ENCODE results near the gene ZNF611. TPM values are rescaled to one million over a fixed set of nuclear protein-coding genes. Genes with fewer than 3 reads are reported as not detected.
"Not testable (repeated sequence)": the region's sequence is repeated elsewhere in the genome, so short reads cannot be mapped to it uniquely, and the experiment has no call there.

The ZNF611 gene
- total RNA-seq (ENCODE audit: low replicate concordance) = 12.5 and 19.9 TPM in 2 replicates

DNA sequence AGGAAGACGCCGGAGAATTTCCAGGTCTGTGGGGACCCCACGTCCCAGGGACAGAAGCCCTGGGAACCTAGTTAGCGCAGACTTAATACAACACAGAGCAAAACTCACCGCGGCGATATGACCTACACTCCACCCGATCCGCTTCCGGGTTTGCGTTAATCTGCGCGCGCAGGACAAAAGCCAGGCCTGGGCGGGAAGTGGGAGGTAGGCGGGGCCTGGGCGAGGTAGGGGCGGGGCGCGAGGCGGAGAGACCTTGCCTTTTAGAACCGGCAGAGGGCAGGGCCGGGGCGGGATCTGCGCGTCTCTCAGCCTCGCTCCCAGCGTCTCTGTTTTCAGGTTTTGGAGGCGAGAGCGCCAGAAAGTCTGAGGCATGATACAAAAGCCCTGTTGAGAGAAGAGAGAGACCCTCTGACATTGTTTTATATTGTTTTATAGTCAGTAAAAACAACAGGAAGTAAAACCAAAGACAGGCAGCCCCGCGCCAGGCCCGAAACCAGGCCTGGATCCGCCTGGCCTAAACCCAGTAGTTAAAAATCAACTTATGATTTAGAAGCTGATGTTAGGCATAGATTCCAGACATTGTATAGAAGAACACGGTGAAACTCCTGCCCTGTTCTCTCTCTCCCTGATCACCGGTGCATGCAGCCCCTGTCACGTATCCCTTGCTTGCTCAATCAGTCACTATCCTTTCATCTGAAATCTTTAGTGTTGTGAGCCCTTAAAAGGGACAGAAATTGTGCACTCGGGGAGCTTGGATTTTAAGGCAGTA lies at the start of gene ZNF611:
Gene ZNF611 (minus strand): TSS at position 152 of the 769 bp plus-strand sequence. CDS start 19,150 bp downstream, outside the sequence.
- peaks cover 14% of the 10 kb centered on the region for H3K4me1 Mint-ChIP-seq
- Histone ChIP-seq H4K20me1 (ENCODE audit: low read depth) (no peaks in the 10 kb centered on the region), H3K27me3 (no peaks in the 10 kb centered on the region), H3K4me2 (peak within 1 kb of the TSS; percentile 72), H3K4me3 (peak within 1 kb of the TSS; percentile 76), H3F3A (ENCODE audit: low read depth) (peaks cover 14% of the 10 kb centered on the region), H3K9ac (peak within 1 kb of the TSS; percentile 76), H2AFZ (replicated peaks) (peak within 1 kb of the TSS; percentile 81), H3K79me2 (ENCODE audit: low read depth) (peaks cover 15% of the 10 kb centered on the region), H3K4me1 (peaks cover 6% of the 10 kb centered on the region), H3K9me3 (ENCODE audit: low read depth) (no peaks in the 10 kb centered on the region), H3K27ac (peak within 1 kb of the TSS; percentile 88), H3K36me3 (no peaks in the 10 kb centered on the region)
- H3K27ac Mint-ChIP-seq = peak within 1 kb of the TSS; percentile 86
- TF ChIP-seq EZH2 (IDR thresholded peaks at IDR 0.05) = no peak
- TF ChIP-seq, protein P1, sequence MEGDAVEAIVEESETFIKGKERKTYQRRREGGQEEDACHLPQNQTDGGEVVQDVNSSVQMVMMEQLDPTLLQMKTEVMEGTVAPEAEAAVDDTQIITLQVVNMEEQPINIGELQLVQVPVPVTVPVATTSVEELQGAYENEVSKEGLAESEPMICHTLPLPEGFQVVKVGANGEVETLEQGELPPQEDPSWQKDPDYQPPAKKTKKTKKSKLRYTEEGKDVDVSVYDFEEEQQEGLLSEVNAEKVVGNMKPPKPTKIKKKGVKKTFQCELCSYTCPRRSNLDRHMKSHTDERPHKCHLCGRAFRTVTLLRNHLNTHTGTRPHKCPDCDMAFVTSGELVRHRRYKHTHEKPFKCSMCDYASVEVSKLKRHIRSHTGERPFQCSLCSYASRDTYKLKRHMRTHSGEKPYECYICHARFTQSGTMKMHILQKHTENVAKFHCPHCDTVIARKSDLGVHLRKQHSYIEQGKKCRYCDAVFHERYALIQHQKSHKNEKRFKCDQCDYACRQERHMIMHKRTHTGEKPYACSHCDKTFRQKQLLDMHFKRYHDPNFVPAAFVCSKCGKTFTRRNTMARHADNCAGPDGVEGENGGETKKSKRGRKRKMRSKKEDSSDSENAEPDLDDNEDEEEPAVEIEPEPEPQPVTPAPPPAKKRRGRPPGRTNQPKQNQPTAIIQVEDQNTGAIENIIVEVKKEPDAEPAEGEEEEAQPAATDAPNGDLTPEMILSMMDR (IDR thresholded peaks at IDR 0.05) = peak; percentile 66
- H3K4me3 Mint-ChIP-seq = peak within 1 kb of the TSS; percentile 94
- H3K9me3 Mint-ChIP-seq = peaks cover 26% of the 10 kb centered on the region
- H3K27me3 Mint-ChIP-seq (ENCODE audit: insufficient read depth, low read depth) = peaks cover 3% of the 10 kb centered on the region
- peak; percentile 98 for DNase-seq (ENCODE audit: low spot score)
- no peaks in the 10 kb centered on the region for H3K36me3 Mint-ChIP-seq

DNA sequence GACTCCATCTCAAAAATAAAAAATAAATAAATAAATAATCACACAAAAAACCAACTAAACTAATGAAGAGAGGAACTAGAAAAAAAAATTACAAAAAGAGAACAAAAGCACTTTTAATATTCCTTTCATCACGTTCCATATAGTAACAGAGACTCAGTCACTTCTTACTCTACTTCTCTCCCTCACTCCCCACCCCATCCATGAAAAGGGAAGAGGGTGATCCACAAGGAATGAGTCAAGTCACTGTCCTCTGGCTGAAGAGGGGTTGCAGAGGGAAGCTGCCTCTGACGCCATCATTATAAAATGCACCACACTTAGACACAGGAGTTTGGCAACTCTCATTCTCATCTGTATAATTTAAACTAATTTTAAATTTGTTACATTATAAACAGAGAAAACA lies 48.0 kb upstream of the ZNF611 start:
- not testable (repeated sequence) for H3K4me1 Mint-ChIP-seq; H3K36me3 Mint-ChIP-seq; H3K27me3 Mint-ChIP-seq (ENCODE audit: insufficient read depth, low read depth); H2AFZ ChIP-seq (replicated peaks); H4K20me1 ChIP-seq (ENCODE audit: low read depth); DNase-seq (ENCODE audit: low spot score); H3K79me2 ChIP-seq (ENCODE audit: low read depth); H3K4me1 ChIP-seq; H3K9ac ChIP-seq; H3K4me3 ChIP-seq; H3K4me3 Mint-ChIP-seq; H3K9me3 ChIP-seq (ENCODE audit: low read depth); H3K27ac Mint-ChIP-seq; H3K36me3 ChIP-seq; H3K4me2 ChIP-seq; H3F3A ChIP-seq (ENCODE audit: low read depth); H3K27ac ChIP-seq
- H3K27me3 ChIP-seq = peaks cover 35% of the 10 kb centered on the region
- H3K9me3 Mint-ChIP-seq = peaks cover 18% of the 10 kb centered on the region

DNA sequence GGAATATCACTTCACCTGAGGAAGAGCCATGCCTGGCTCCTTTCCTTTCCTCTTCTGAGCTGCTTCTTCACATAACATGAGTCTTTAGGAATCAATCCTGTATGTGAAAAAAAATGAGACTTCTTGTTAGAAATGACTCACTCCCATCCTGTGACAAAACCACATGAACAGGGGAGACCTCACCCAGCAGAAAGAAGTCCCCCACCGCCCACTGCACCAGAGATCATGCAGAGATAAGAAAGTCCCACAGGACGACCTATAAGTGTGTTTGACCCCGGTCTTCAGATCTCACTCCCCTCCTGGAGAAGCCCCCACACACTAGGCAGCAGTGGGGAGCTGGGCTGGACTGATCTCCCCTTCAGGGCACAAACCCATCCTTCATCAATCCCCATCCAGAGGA lies 44.0 kb upstream of the ZNF611 start:
- H4K20me1 ChIP-seq (ENCODE audit: low read depth) = no peaks in the 10 kb centered on the region
- no peak overlapping the region for H3K4me2 ChIP-seq
- TF ChIP-seq EZH2 (IDR thresholded peaks at IDR 0.05) (no peak), EZH2phosphoT487 (IDR thresholded peaks at IDR 0.05) (no peak)
- TF ChIP-seq, protein P1 (IDR thresholded peaks at IDR 0.05) = no peak
- no peaks in the 10 kb centered on the region for H3K79me2 ChIP-seq (ENCODE audit: low read depth)
- peaks cover 11% of the 10 kb centered on the region for H3K9me3 Mint-ChIP-seq
- H3K4me1 Mint-ChIP-seq = no peaks in the 10 kb centered on the region
- peaks cover 5% of the 10 kb centered on the region for H3K36me3 Mint-ChIP-seq
- H3K36me3 ChIP-seq = no peaks in the 10 kb centered on the region
- H3K9me3 ChIP-seq (ENCODE audit: low read depth) = no peaks in the 10 kb centered on the region
- H2AFZ ChIP-seq (replicated peaks) = no peak overlapping the region
- H3K27me3 Mint-ChIP-seq (ENCODE audit: insufficient read depth, low read depth) = no peaks in the 10 kb centered on the region
- H3K4me1 ChIP-seq = no peaks in the 10 kb centered on the region
- no peak overlapping the region for H3K4me3 Mint-ChIP-seq
- no peaks in the 10 kb centered on the region for H3K27me3 ChIP-seq
- no peak overlapping the region for H3K9ac ChIP-seq
- H3K27ac Mint-ChIP-seq = no peak overlapping the region
- H3K27ac ChIP-seq = no peak overlapping the region
- no peak for DNase-seq (ENCODE audit: low spot score)
- H3K4me3 ChIP-seq = no peak overlapping the region
- H3F3A ChIP-seq (ENCODE audit: low read depth) = no peaks in the 10 kb centered on the region

DNA sequence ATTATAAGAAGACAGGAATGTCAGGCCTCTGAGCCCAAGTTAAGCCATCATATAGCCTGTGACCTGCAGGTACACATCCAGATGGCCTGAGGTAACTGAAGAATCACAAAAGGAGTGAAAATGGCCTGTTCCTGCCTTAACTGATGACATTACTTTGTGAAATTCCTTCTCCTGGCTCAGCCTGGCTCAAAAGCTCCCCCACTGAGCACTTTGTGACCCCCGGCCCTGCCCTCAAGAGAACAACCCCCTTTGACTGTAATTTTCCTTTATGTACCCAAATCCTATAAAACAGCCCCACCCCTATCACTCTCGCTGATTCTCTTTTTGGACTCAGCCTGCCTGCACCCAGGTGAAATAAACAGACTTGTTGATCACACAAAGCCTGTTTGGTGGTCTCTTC lies 21.6 kb upstream of the ZNF611 start:
- not testable (repeated sequence) for H3K79me2 ChIP-seq (ENCODE audit: low read depth); H3K27me3 ChIP-seq; H3K4me1 ChIP-seq; H3K27me3 Mint-ChIP-seq (ENCODE audit: insufficient read depth, low read depth); H3F3A ChIP-seq (ENCODE audit: low read depth); DNase-seq (ENCODE audit: low spot score); H3K9ac ChIP-seq; H3K4me2 ChIP-seq; H3K4me3 Mint-ChIP-seq; H2AFZ ChIP-seq (replicated peaks); H3K4me1 Mint-ChIP-seq; H4K20me1 ChIP-seq (ENCODE audit: low read depth); H3K4me3 ChIP-seq; H3K27ac ChIP-seq; H3K9me3 ChIP-seq (ENCODE audit: low read depth); H3K36me3 Mint-ChIP-seq; H3K27ac Mint-ChIP-seq; H3K36me3 ChIP-seq
- peaks cover 26% of the 10 kb centered on the region for H3K9me3 Mint-ChIP-seq
